Muscle of back (tissue), 11 donors: Measurements from ENCODE around the gene HEXIM1. TPM values are rescaled to one million over a fixed set of nuclear protein-coding genes. Genes with fewer than 3 reads are reported as not detected.
"Not testable (repeated sequence)": the region's sequence is repeated elsewhere in the genome, so short reads cannot be mapped to it uniquely, and the experiment has no call there.

ENCODE experiments used
- DNase-seq, 3 donors: peaks; one replicate each; pipeline versions ENCODE4 v3.0.0 to v3.0.0-alpha.2; 2013
- polyA plus RNA-seq, 10 donors: library from polyadenylated mRNA; unstranded; fragments of 120-200 nt; gene quantifications; one replicate each; pipeline ENCODE4 v1.2.1, GENCODE V29; 2013; ENCODE audit not compliant: insufficient read length in 10 of 10

The HEXIM1 gene
- polyA plus RNA-seq, 10 donors, result 16.6 to 26.6 (median 21.5) TPM

GRCh38 chr17:45111850-45112249, 36.4 kb upstream of the HEXIM1 start:
- no peak for DNase-seq

GRCh38 chr17:45112559-45113423, 35.5 kb upstream of the HEXIM1 start:
- DNase-seq, result no peak

- DNase-seq, result no peak
Measured at GRCh38 chr17:45113424-45113754, 34.9 kb upstream of the HEXIM1 start.

- DNase-seq, result no peak
Measured at GRCh38 chr17:45114117-45114932, 34.0 kb upstream of the HEXIM1 start.

- no peak for DNase-seq
Measured at GRCh38 chr17:45115015-45115625, 33.2 kb upstream of the HEXIM1 start.

- no peak for DNase-seq
Measured at GRCh38 chr17:45115871-45116270, 32.4 kb upstream of the HEXIM1 start.

- DNase-seq, result no peak
Measured at GRCh38 chr17:45116434-45117016, 31.8 kb upstream of the HEXIM1 start.

GRCh38 chr17:45117334-45117733, 30.9 kb upstream of the HEXIM1 start:
- DNase-seq, result no peak

- no peak for DNase-seq
Measured at GRCh38 chr17:45117848-45118646, 30.2 kb upstream of the HEXIM1 start.

- no peak for DNase-seq
Measured at GRCh38 chr17:45118691-45119090, 29.6 kb upstream of the HEXIM1 start.

- no peak for DNase-seq
Measured at GRCh38 chr17:45119964-45120363, 28.3 kb upstream of the HEXIM1 start.

GRCh38 chr17:45120558-45120957, 27.7 kb upstream of the HEXIM1 start:
- DNase-seq, result no peak

GRCh38 chr17:45121055-45121454, 27.2 kb upstream of the HEXIM1 start:
- DNase-seq, result no peak

- DNase-seq, result no peak
Measured at GRCh38 chr17:45123076-45123770, 25.1 kb upstream of the HEXIM1 start.

- peak in 1 of 3 donors; percentile 66 for DNase-seq
Measured at GRCh38 chr17:45123930-45124796, 24.1 kb upstream of the HEXIM1 start.

GRCh38 chr17:45124797-45125122, 23.5 kb upstream of the HEXIM1 start:
- not testable (repeated sequence) for DNase-seq

- no peak for DNase-seq
Measured at GRCh38 chr17:45125509-45125908, 22.8 kb upstream of the HEXIM1 start.

- no peak for DNase-seq
Measured at GRCh38 chr17:45127207-45127547, 21.1 kb upstream of the HEXIM1 start.

- DNase-seq, result no peak
Measured at GRCh38 chr17:45127548-45128300, 20.6 kb upstream of the HEXIM1 start.
